ENCODE data around the gene BBS9. TPM values are rescaled to one million over a fixed set of nuclear protein-coding genes. Genes with fewer than 3 reads are reported as not detected.

Gene BBS9
- total RNA-seq, 3 donors from 2014 or later = 8.2 to 23.5 (median 15.8) TPM

DNA sequence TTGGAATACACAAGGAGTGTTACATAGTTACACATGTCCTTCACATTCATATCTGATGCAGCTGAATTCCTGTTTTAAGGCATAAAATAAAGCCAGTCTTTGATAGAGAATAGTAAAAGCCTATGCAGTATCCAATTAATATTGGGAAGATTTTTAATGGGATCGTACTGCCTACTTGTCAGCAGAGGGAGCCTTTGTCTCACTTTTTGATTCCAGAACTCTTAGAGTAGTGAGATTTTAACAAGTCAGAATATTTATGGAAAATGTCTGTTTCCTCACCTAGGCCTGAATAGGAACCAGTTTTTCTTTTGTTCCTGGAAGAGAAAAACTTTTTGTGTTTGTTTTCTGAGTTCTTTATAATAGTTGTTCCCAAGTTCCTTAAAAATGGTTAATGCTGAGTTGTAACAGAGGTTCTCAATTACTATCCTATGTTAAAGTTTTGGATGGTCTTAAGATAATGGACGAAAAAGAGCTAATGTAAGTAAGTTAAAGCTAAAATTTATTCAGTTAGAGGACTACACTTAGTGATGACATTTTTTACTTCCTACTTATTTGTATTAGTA lies 114.0 kb downstream of the BBS9 start:
- intact Hi-C loops (cut with DNase I, micrococcal nuclease) = loop anchor here (5.0 to 10.0 kb wide), 2 partner anchors 689 to 691 kb away; no protein-coding TSS in a partner anchor
- no peaks in the 10 kb centered on the region for H3K4me1 ChIP-seq (ENCODE audit: low read depth)
- no peaks in the 10 kb centered on the region for H3K9me3 ChIP-seq
- ATAC-seq (peak; percentile 38), DNase-seq (no peak)
- H3K36me3 ChIP-seq (ENCODE audit: low read depth) = no peaks in the 10 kb centered on the region
- TF ChIP-seq, protein P1, sequence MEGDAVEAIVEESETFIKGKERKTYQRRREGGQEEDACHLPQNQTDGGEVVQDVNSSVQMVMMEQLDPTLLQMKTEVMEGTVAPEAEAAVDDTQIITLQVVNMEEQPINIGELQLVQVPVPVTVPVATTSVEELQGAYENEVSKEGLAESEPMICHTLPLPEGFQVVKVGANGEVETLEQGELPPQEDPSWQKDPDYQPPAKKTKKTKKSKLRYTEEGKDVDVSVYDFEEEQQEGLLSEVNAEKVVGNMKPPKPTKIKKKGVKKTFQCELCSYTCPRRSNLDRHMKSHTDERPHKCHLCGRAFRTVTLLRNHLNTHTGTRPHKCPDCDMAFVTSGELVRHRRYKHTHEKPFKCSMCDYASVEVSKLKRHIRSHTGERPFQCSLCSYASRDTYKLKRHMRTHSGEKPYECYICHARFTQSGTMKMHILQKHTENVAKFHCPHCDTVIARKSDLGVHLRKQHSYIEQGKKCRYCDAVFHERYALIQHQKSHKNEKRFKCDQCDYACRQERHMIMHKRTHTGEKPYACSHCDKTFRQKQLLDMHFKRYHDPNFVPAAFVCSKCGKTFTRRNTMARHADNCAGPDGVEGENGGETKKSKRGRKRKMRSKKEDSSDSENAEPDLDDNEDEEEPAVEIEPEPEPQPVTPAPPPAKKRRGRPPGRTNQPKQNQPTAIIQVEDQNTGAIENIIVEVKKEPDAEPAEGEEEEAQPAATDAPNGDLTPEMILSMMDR (IDR thresholded peaks at IDR 0.05) = no peak
- H3K4me3 ChIP-seq = no peak overlapping the region

DNA sequence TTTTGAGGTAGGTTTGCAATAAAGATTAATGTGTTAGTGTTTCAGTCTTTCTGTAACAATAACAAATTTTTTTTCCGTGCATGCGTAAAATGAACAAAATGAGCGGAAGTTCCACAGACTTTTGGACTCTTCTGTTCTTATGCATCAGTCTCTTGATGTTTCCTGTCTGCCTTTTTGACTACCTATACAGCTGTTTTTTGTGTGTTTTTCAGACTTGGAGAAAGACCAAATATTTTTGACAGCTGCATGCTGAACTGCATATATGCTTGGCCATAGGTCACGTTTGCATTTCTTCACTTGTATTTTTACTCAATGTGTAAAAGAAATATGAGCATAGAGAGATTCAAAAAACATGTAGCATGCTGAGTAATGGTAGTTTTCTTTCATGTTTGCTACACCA lies 119.3 kb downstream of the BBS9 start:
- Histone ChIP-seq H3K4me3 (no peak overlapping the region), H3K9me3 (no peaks in the 10 kb centered on the region), H3K36me3 (ENCODE audit: low read depth) (no peaks in the 10 kb centered on the region), H3K4me1 (ENCODE audit: low read depth) (no peaks in the 10 kb centered on the region)
- TF ChIP-seq, protein P1 (IDR thresholded peaks at IDR 0.05) = no peak
- intact Hi-C loops (cut with DNase I, micrococcal nuclease) = loop anchor here in 1 of 2 donors (10.0 kb wide), 1 partner anchor 686 kb away; no protein-coding TSS in a partner anchor
- ATAC-seq (no peak), DNase-seq (no peak)

DNA sequence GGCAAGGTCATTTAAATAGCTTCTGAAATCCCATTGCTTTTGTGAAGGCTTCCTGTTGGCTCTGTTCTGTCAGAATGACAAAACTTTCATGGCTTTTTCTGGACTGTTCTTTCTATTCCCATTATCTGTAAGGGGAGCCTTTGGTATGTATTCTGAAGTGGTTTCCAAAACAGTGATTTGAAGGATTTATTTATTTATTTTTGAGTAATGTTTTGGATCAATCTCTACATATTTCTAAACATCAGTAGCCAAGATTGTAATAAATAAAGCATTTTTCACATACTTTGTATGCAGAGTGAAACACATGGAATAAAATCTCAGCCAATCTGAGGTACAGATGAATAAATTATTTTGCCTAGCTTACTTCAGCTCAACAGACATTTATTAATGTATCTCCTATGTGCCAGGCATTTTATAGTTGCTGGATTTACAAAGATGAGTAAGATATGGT lies 121.1 kb downstream of the BBS9 start:
- no peak for ATAC-seq
- H3K36me3 ChIP-seq (ENCODE audit: low read depth) = no peaks in the 10 kb centered on the region
- TF ChIP-seq, protein P1 (IDR thresholded peaks at IDR 0.05) = no peak
- intact Hi-C loops (cut with DNase I, micrococcal nuclease) = no loop called here
- no peaks in the 10 kb centered on the region for H3K4me1 ChIP-seq (ENCODE audit: low read depth)
- DNase-seq = no peak
- no peaks in the 10 kb centered on the region for H3K9me3 ChIP-seq
- no peak overlapping the region for H3K4me3 ChIP-seq

DNA sequence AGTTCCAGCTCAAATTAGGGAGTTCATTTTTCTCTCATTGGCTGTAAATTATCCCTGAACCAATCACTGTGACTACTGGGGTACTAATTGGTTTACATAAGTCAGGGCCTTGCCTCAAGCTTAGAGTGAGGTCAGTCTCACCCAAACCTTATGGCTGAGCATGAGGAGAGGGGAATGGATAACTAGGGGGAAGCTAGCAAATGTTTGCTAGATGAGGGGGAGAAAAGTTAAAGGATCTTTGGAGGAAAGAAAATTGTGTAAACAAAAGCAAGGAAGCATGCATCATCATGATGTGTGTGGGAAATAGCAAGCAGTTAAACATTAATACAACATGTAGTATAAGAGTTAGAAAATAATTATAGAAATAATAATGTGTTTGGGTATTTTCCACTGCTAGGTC lies 121.9 kb downstream of the BBS9 start:
- H3K36me3 ChIP-seq (ENCODE audit: low read depth) = no peaks in the 10 kb centered on the region
- TF ChIP-seq, protein P1 (IDR thresholded peaks at IDR 0.05) = no peak
- no peak overlapping the region for H3K4me3 ChIP-seq
- no peaks in the 10 kb centered on the region for H3K4me1 ChIP-seq (ENCODE audit: low read depth)
- H3K9me3 ChIP-seq = no peaks in the 10 kb centered on the region
- intact Hi-C loops (cut with DNase I, micrococcal nuclease) = no loop called here
- ATAC-seq (no peak), DNase-seq (no peak)

DNA sequence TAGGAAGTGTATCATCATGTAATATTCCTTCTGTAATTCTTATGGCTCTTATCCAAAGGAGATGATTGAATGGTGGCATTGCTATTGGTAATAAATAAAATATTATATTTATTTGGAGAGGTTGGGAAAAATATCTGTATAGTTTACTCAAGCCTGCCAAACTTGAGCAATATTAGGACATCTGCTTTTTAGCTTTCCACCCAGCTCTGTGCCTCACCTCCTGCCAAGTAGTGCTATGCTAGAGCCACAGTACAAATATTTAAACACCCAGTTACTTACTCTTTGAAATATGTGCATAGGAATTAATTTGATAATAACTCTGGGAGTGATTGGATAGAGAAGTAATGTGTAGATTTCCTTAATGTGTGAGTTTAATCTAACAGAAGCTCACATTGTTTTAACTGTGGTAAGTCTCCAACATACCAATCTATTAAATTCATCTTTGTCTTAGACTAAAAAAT lies 129.2 kb downstream of the BBS9 start:
- Histone ChIP-seq H3K36me3 (ENCODE audit: low read depth) (no peaks in the 10 kb centered on the region), H3K4me3 (no peak overlapping the region), H3K9me3 (no peaks in the 10 kb centered on the region), H3K4me1 (ENCODE audit: low read depth) (no peaks in the 10 kb centered on the region)
- no peak for DNase-seq
- intact Hi-C loops (cut with DNase I, micrococcal nuclease) = no loop called here
- no peak for ATAC-seq
- TF ChIP-seq, protein P1 (IDR thresholded peaks at IDR 0.05) = no peak
